ENCODE data around the gene PIK3R2.

DNA sequence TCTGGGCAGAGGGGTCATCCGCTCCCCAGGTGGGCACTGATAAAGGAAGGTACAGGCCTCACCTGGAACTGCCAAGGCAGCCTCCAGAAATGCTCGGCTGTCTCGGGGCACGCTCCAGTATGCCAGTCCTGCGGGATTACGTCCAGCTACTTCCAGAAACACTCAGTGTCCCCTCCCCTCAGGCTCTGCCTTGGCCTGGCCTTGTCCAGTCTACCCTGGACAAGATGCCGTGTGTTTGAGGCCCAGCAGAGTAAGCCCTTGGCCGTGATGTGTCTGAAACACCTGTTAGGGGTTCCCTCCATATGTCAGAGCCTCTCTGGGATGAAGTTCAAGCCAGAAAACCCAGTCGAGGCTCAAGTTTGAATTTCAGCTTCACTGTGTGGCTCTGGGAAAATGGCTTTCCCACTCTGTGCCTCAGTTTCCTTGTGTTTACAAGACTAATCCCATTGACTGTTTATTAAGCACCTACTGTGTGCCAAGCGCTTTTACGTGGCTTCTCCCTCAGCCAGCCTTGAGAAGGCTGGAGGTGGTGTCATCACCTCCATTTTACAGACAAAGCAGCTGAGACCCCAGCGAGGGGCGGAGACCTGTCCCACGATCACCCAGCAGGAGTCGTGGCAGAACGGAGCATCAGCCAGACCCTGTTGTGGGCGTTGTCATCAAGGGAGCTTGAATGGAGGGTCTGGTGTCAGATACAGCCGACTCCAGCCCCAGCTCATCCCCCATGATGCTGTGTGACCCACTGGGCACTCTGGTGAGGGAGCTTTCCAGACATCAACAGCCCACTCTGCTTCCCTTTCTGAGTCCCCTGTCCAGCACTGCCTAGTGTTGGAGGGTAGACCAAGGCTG is 2.0 kb upstream of the PIK3R2 start:
- no peak for TF ChIP-seq POLR2A (IDR thresholded peaks at IDR 0.05)
- TF ChIP-seq, protein P1, sequence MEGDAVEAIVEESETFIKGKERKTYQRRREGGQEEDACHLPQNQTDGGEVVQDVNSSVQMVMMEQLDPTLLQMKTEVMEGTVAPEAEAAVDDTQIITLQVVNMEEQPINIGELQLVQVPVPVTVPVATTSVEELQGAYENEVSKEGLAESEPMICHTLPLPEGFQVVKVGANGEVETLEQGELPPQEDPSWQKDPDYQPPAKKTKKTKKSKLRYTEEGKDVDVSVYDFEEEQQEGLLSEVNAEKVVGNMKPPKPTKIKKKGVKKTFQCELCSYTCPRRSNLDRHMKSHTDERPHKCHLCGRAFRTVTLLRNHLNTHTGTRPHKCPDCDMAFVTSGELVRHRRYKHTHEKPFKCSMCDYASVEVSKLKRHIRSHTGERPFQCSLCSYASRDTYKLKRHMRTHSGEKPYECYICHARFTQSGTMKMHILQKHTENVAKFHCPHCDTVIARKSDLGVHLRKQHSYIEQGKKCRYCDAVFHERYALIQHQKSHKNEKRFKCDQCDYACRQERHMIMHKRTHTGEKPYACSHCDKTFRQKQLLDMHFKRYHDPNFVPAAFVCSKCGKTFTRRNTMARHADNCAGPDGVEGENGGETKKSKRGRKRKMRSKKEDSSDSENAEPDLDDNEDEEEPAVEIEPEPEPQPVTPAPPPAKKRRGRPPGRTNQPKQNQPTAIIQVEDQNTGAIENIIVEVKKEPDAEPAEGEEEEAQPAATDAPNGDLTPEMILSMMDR (IDR thresholded peaks at IDR 0.05): no peak
